A549 (cell line): Measurements from ENCODE around the gene CD300C. TPM values are rescaled to one million over a fixed set of nuclear protein-coding genes. Genes with fewer than 3 reads are reported as not detected.

Experiments
- ATAC-seq, 2 experiments: fragments of 200-7000 bp in 1 of 2; fragments of >200 bp in 1 of 2; cut with Nextera tagmentation in 1 of 2; cut with Tn5 transposase in 1 of 2; 3 replicates each; pipeline versions ENCODE4 v1.8.0 to v1.9.1; 2018 to 2020; ENCODE audit warnings: mild to moderate bottlenecking in 1 of 2, moderate library complexity in 1 of 2
- CTCF ChIA-PET: fragments of 300-600 bp; sonication (Branson Sonifier 250); formaldehyde crosslinking; extraction: SDS; loops from one replicate; lab custom pipeline; 2021; ENCODE audit warnings: antibody characterized with exemption, inconsistent platforms; lab: Yijun Ruan, JAX
- POLR2A ChIA-PET: fragments of 350-600 bp; formaldehyde crosslinking; extraction: SDS; loops from one replicate; lab custom pipeline; 2021; ENCODE audit warnings: antibody characterized with exemption, inconsistent platforms; lab: Yijun Ruan, JAX
- DNase-seq, 2 experiments: peaks; one replicate each; pipeline versions ENCODE4 v3.0.0 to v3.0.0-alpha.2; 2011 to 2016; ENCODE audit warnings: low read depth in 1 of 2, low spot score in 1 of 2
- FAIRE-seq: peaks from 2 replicates; lab custom pipeline; 2011; peaks lifted over from hg19 to GRCh38; lab: Jason Lieb, UNC
- H3K27ac ChIP-seq, 2 experiments: fragments of >200 bp; sonication (Bioruptor Twin); formaldehyde crosslinking; 3 replicates each; pipeline ENCODE4 v1.5.1; 2016 to 2017
- H3K4me1 ChIP-seq: fragments of >200 bp; sonication (Bioruptor Twin); formaldehyde crosslinking; 3 replicates; pipeline ENCODE4 v1.6.1; 2016
- H3K4me2 ChIP-seq: fragments of >200 bp; sonication (Bioruptor Twin); formaldehyde crosslinking; 3 replicates; pipeline ENCODE4 v1.6.1; 2016
- H3K4me3 ChIP-seq: fragments of >200 bp; sonication (Bioruptor Twin); formaldehyde crosslinking; 3 replicates; pipeline ENCODE4 v1.5.1; 2016
- H3K9me3 ChIP-seq: fragments of >200 bp; sonication (Bioruptor Twin); formaldehyde crosslinking; 3 replicates; pipeline ENCODE4 v1.6.1; 2016
- BHLHE40 ChIP-seq: IDR thresholded peaks from 2 replicates; pipeline ENCODE4 v1.6.1; 2012; ENCODE audit warnings: low read depth, low read length, inconsistent platforms
- CEBPB ChIP-seq, 2 experiments: fragments of >200 bp in 1 of 2; sonication (Bioruptor Twin) in 1 of 2; formaldehyde crosslinking in 1 of 2; IDR thresholded peaks; 2 replicates each; pipeline ENCODE4 v1.6.1; 2012 to 2016
- EHF ChIP-seq: fragments of 250-450 bp; sonication (Bioruptor Pico); IDR thresholded peaks from 2 replicates; pipeline ENCODE4 v1.5.0; 2020; ENCODE audit warnings: mild to moderate bottlenecking
- ESRRA ChIP-seq: fragments of 150-350 bp; IDR thresholded peaks from 2 replicates; pipeline ENCODE4 v1.6.1; 2014; ENCODE audit warnings: mild to moderate bottlenecking, low read length, borderline replicate concordance
- FOXS1 ChIP-seq: fragments of 250-450 bp; sonication (Bioruptor Pico); IDR thresholded peaks from 2 replicates; pipeline ENCODE4 v1.5.0; 2020; ENCODE audit warnings: mild to moderate bottlenecking, moderate library complexity
- GATA3 ChIP-seq: IDR thresholded peaks from 2 replicates; pipeline ENCODE4 v1.6.1; 2012; ENCODE audit warnings: borderline replicate concordance
- HDAC2 ChIP-seq: fragments of 200-600 bp; sonication (generic); IDR thresholded peaks from 2 replicates; pipeline ENCODE4 v1.6.1; 2016
- HEYL ChIP-seq: fragments of 250-450 bp; sonication (Bioruptor Pico); IDR thresholded peaks from 2 replicates; pipeline ENCODE4 v1.8.0; 2021; ENCODE audit warnings: mild to moderate bottlenecking, moderate library complexity
- HOXA7 ChIP-seq: fragments of 250-450 bp; sonication (Bioruptor Pico); IDR thresholded peaks from 2 replicates; pipeline ENCODE4 v1.5.0; 2020; ENCODE audit warnings: mild to moderate bottlenecking, moderate library complexity
- HOXB5 ChIP-seq: fragments of 250-450 bp; sonication (Bioruptor Pico); IDR thresholded peaks from 2 replicates; pipeline ENCODE4 v1.5.0; 2020; ENCODE audit warnings: mild to moderate bottlenecking, moderate library complexity
- KDM1A ChIP-seq: fragments of 200-600 bp; sonication (generic); IDR thresholded peaks from 2 replicates; pipeline ENCODE4 v1.6.1; 2016; ENCODE audit warnings: low read depth, mild to moderate bottlenecking
- KDM5A ChIP-seq: fragments of 200-600 bp; sonication (generic); IDR thresholded peaks from 2 replicates; pipeline ENCODE4 v1.6.1; 2016; ENCODE audit warnings: antibody characterized with exemption, mild to moderate bottlenecking
- MAFK ChIP-seq: fragments of 450-650 bp; IDR thresholded peaks from 2 replicates; pipeline ENCODE4 v1.6.1; 2014; ENCODE audit not compliant: partially characterized antibody
- MAZ ChIP-seq: fragments of 150-350 bp; IDR thresholded peaks from 2 replicates; pipeline ENCODE4 v1.6.1; 2014; ENCODE audit warnings: antibody characterized with exemption, low read depth, low read length, borderline replicate concordance
- NPAS2 ChIP-seq: fragments of 250-450 bp; sonication (Bioruptor Pico); IDR thresholded peaks from 2 replicates; pipeline ENCODE4 v1.8.0; 2022; ENCODE audit warnings: mild to moderate bottlenecking, moderate library complexity, borderline replicate concordance
- NR3C1 ChIP-seq: fragments of >200 bp; sonication (Bioruptor Twin); formaldehyde crosslinking; IDR thresholded peaks from 3 replicates; pipeline ENCODE4 v1.6.1; 2017
- PHF8 ChIP-seq: fragments of 200-600 bp; sonication (generic); IDR thresholded peaks from 2 replicates; pipeline ENCODE4 v1.6.1; 2016; ENCODE audit warnings: low read depth, mild to moderate bottlenecking, antibody characterized with exemption, moderate library complexity, borderline replicate concordance
- POLR2AphosphoS2 ChIP-seq: conservative IDR thresholded peaks from 2 replicates; pipeline ENCODE4 v1.6.1; 2012; ENCODE audit warnings: low read length, improper control_type of control experiment, inconsistent platforms
- RNF2 ChIP-seq: fragments of 200-600 bp; sonication (generic); IDR thresholded peaks from 2 replicates; pipeline ENCODE4 v1.6.1; 2016; ENCODE audit warnings: low read depth, mild to moderate bottlenecking, antibody characterized with exemption, moderate library complexity, borderline replicate concordance
- TFCP2L1 ChIP-seq: fragments of 250-450 bp; sonication (Bioruptor Pico); IDR thresholded peaks from 2 replicates; pipeline ENCODE4 v1.5.0; 2021; ENCODE audit warnings: mild to moderate bottlenecking
- TP53 ChIP-seq: fragments of 250-450 bp; sonication (Bioruptor Pico); IDR thresholded peaks from 2 replicates; pipeline ENCODE4 v1.5.0; 2021; ENCODE audit warnings: mild to moderate bottlenecking, moderate library complexity
- ZC3H11A ChIP-seq: fragments of 450-650 bp; IDR thresholded peaks from 2 replicates; pipeline ENCODE4 v1.6.1; 2014; ENCODE audit warnings: antibody characterized with exemption, mild to moderate bottlenecking
- ZNF302 ChIP-seq: fragments of 250-450 bp; sonication (Bioruptor Pico); IDR thresholded peaks from 2 replicates; pipeline ENCODE4 v1.9.0; 2021; ENCODE audit warnings: inconsistent platforms, mild to moderate bottlenecking, moderate library complexity
- ZSCAN20 ChIP-seq: fragments of 250-450 bp; sonication (Bioruptor Pico); IDR thresholded peaks from 2 replicates; pipeline ENCODE4 v1.8.0; 2022; ENCODE audit warnings: mild to moderate bottlenecking, moderate library complexity
- WGBS: methylation state at CpG from one replicate; pipeline ENCODE4 v1.1.6; 2017; ENCODE audit errors: missing lambda C conversion rate; 5-methylcytosine and 5-hydroxymethylcytosine counted together
- polyA plus RNA-seq, 4 experiments: library from polyadenylated mRNA; depleted of rRNA in 3 of 4; stranded (reverse); fragments of >200 nt; fragmentation: RNase III in 1 of 4; extraction: RNeasy Plus Mini Kit Qiagen cat#74134 plus additional on column Dnase treatment in 1 of 4; gene quantifications; 2 replicates in 3 of 4; 3 replicates in 1 of 4; pipeline ENCODE4 v1.2.3, GENCODE V29; 2011 to 2017
- TF ChIP-seq, protein P1 (sequence below): fragments of 150-350 bp; IDR thresholded peaks from 2 replicates; pipeline ENCODE4 v1.6.1; 2014; ENCODE audit warnings: low read depth, mild to moderate bottlenecking, low read length
- TF ChIP-seq, protein P2 (sequence below): fragments of 250-450 bp; sonication (Bioruptor Pico); IDR thresholded peaks from 2 replicates; pipeline ENCODE4 v1.5.0; 2021; ENCODE audit warnings: mild to moderate bottlenecking, moderate library complexity, borderline replicate concordance
- TF ChIP-seq, protein P3 (sequence below): fragments of >200 bp; sonication (Bioruptor Twin); formaldehyde crosslinking; IDR thresholded peaks from 3 replicates; pipeline ENCODE4 v1.6.1; 2016
- TF ChIP-seq, protein P4 (sequence below): fragments of >200 bp; sonication (Bioruptor Twin); formaldehyde crosslinking; IDR thresholded peaks from 3 replicates; pipeline ENCODE4 v1.5.1; 2016
- TF ChIP-seq, protein P5 (sequence below): fragments of 450-650 bp; IDR thresholded peaks from 2 replicates; pipeline ENCODE4 v1.6.1; 2014; ENCODE audit warnings: antibody characterized with exemption

The CD300C gene
- polyA plus RNA-seq, 2 of the 4 experiments (the other 2 are of a cell fraction): not detected

DNA sequence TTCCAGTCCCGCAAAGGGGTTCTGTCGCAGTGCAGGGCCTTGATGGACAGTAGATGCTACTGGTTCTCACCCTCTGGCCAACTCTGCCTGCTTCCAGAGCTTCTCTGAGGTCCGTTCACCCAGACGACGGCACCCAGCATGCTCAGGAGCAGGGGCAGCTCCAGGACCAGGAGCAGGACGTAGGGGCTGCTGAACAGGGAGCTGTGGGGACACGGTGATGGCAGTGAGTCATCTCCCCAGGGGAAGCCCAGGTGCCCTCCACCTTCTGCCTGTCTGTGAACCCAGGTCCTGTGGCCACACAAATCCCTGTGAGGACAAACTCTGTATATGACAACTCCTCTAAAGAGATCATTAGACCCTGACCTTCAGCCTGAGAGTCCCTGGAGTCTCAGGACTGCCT lies 3.4 kb upstream of the CD300C start:
- FAIRE-seq (no peak), ATAC-seq (no peak), DNase-seq (no peak)
- H3K4me2 ChIP-seq: no peak overlapping the region
- H3K4me3 ChIP-seq: no peak overlapping the region
- CTCF ChIA-PET: interaction anchor here (1.2 kb wide), 1 partner anchor 92 kb away, joined by 4 read pairs; no protein-coding TSS in a partner anchor
- POLR2A ChIA-PET: no interaction called here
- no peak for TF ChIP-seq ZSCAN20 (CRISPR knock-in tag)
- TF ChIP-seq, protein P1, sequence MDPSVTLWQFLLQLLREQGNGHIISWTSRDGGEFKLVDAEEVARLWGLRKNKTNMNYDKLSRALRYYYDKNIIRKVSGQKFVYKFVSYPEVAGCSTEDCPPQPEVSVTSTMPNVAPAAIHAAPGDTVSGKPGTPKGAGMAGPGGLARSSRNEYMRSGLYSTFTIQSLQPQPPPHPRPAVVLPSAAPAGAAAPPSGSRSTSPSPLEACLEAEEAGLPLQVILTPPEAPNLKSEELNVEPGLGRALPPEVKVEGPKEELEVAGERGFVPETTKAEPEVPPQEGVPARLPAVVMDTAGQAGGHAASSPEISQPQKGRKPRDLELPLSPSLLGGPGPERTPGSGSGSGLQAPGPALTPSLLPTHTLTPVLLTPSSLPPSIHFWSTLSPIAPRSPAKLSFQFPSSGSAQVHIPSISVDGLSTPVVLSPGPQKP: no peak
- no peak for TF ChIP-seq BHLHE40
- TF ChIP-seq, protein P2, sequence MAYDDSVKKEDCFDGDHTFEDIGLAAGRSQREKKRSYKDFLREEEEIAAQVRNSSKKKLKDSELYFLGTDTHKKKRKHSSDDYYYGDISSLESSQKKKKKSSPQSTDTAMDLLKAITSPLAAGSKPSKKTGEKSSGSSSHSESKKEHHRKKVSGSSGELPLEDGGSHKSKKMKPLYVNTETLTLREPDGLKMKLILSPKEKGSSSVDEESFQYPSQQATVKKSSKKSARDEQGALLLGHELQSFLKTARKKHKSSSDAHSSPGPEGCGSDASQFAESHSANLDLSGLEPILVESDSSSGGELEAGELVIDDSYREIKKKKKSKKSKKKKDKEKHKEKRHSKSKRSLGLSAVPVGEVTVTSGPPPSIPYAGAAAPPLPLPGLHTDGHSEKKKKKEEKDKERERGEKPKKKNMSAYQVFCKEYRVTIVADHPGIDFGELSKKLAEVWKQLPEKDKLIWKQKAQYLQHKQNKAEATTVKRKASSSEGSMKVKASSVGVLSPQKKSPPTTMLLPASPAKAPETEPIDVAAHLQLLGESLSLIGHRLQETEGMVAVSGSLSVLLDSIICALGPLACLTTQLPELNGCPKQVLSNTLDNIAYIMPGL (CRISPR knock-in tag): no peak
- TF ChIP-seq KDM5A: no peak
- no peak for TF ChIP-seq RNF2
- no peak for TF ChIP-seq TFCP2L1
- TF ChIP-seq HOXA7: no peak
- no peak for TF ChIP-seq HOXB5 (CRISPR knock-in tag)
- TF ChIP-seq MAFK: no peak
- TF ChIP-seq, all 56 proteins: peak for 0
- WGBS: 52% methylated on average over 7 of the region's 7 CpGs
- Histone ChIP-seq H3K27ac (no peak overlapping the region), H3K9me3 (no peaks in the 10 kb centered on the region), H3K4me1 (no peaks in the 10 kb centered on the region)

DNA sequence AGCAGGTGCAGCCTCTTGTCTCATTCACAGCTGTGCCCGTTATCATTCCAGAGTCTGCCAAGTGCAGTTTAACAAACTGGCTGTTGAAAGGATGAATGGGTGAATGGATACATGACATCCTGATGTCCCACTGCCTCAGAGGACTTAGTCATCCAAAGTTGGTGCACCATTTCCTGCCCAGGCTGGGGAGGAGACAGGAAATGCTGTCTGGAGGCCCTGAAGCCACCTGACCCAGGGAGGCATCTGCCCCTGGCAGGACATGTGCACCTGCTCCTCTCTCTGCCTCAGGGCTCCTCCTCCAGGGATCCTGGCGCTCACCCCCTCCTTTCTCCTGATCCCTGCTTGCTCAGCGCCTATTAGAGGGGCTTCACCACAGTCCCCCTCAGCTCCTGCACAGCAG lies 1.8 kb upstream of the CD300C start:
- H3K4me3 ChIP-seq: no peak overlapping the region
- ChIA-PET CTCF (interaction anchor here (1.3 to 1.4 kb wide), 2 partner anchors 54 to 168 kb away, joined by 4 to 5 read pairs; no protein-coding TSS in a partner anchor), POLR2A (no interaction called here)
- 58% methylated on average over 3 of the region's 3 CpGs for WGBS
- ATAC-seq (no peak), FAIRE-seq (no peak), DNase-seq (peak in 1 of 2 experiments; percentile 20)
- H3K4me2 ChIP-seq: no peak overlapping the region
- no peaks in the 10 kb centered on the region for H3K4me1 ChIP-seq
- H3K27ac ChIP-seq: no peak overlapping the region
- no peaks in the 10 kb centered on the region for H3K9me3 ChIP-seq
- TF ChIP-seq HOXB5 (CRISPR knock-in tag) (no peak), NR3C1 (no peak), POLR2AphosphoS2 (no peak), HEYL (CRISPR knock-in tag) (no peak), HDAC2 (no peak), CEBPB (IDR thresholded peaks at IDR 0.05) (no peak), ESRRA (no peak), RNF2 (no peak), MAZ (no peak)
- TF ChIP-seq, protein P1: no peak
- TF ChIP-seq, protein P3, sequence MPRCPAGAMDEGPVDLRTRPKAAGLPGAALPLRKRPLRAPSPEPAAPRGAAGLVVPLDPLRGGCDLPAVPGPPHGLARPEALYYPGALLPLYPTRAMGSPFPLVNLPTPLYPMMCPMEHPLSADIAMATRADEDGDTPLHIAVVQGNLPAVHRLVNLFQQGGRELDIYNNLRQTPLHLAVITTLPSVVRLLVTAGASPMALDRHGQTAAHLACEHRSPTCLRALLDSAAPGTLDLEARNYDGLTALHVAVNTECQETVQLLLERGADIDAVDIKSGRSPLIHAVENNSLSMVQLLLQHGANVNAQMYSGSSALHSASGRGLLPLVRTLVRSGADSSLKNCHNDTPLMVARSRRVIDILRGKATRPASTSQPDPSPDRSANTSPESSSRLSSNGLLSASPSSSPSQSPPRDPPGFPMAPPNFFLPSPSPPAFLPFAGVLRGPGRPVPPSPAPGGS: no peak

DNA sequence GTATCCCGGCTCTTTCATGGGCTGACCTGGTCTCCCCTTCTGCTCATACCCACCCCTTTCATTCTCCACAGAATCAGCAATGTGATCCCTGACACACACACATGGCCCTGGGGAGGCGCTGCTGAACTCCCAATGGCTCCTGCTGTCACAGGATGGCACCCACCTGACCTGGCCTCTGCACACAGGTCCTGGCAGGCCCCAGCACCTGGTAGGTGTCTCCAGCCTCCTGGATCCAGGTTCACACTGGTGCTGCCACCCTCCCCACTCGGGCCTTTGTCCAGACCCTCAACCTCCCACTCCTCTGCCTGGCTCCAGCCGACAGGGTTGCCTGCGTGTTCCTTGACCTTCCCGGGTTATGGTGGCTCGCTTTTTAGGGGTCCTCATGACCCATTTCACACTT lies 1.3 kb upstream of the CD300C start:
- WGBS: 71% methylated on average over 7 of the region's 7 CpGs
- POLR2A ChIA-PET: no interaction called here
- no peak for FAIRE-seq
- TF ChIP-seq KDM1A (no peak), EHF (CRISPR knock-in tag) (no peak), MAFK (no peak), ZC3H11A (no peak), GATA3 (no peak), NPAS2 (CRISPR knock-in tag) (no peak), FOXS1 (CRISPR knock-in tag) (no peak), PHF8 (no peak), TP53 (CRISPR knock-in tag) (no peak), ZNF302 (CRISPR knock-in tag) (no peak)
- TF ChIP-seq, protein P4, sequence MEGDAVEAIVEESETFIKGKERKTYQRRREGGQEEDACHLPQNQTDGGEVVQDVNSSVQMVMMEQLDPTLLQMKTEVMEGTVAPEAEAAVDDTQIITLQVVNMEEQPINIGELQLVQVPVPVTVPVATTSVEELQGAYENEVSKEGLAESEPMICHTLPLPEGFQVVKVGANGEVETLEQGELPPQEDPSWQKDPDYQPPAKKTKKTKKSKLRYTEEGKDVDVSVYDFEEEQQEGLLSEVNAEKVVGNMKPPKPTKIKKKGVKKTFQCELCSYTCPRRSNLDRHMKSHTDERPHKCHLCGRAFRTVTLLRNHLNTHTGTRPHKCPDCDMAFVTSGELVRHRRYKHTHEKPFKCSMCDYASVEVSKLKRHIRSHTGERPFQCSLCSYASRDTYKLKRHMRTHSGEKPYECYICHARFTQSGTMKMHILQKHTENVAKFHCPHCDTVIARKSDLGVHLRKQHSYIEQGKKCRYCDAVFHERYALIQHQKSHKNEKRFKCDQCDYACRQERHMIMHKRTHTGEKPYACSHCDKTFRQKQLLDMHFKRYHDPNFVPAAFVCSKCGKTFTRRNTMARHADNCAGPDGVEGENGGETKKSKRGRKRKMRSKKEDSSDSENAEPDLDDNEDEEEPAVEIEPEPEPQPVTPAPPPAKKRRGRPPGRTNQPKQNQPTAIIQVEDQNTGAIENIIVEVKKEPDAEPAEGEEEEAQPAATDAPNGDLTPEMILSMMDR: no peak
- TF ChIP-seq, protein P5, sequence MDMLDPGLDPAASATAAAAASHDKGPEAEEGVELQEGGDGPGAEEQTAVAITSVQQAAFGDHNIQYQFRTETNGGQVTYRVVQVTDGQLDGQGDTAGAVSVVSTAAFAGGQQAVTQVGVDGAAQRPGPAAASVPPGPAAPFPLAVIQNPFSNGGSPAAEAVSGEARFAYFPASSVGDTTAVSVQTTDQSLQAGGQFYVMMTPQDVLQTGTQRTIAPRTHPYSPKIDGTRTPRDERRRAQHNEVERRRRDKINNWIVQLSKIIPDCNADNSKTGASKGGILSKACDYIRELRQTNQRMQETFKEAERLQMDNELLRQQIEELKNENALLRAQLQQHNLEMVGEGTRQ: no peak

More for the DNA sequence above, 1.3 kb upstream of the CD300C start:
- ATAC-seq (no peak), DNase-seq (no peak)
- Histone ChIP-seq H3K27ac (no peak overlapping the region), H3K4me1 (no peaks in the 10 kb centered on the region), H3K4me2 (no peak overlapping the region), H3K4me3 (no peak overlapping the region), H3K9me3 (no peaks in the 10 kb centered on the region)
- CTCF ChIA-PET: interaction anchor here (1.4 kb wide), 1 partner anchor 55 kb away, joined by 4 read pairs; no protein-coding TSS in a partner anchor
